Vagina (tissue), 2 donors: ENCODE data around the gene NFAT5. TPM values are rescaled to one million over a fixed set of nuclear protein-coding genes. Genes with fewer than 3 reads are reported as not detected.
"Not testable (repeated sequence)": the region's sequence is repeated elsewhere in the genome, so short reads cannot be mapped to it uniquely, and the experiment has no call there.

ENCODE experiments used
- DNase-seq, 2 donors: peaks; one replicate each; pipeline ENCODE4 v3.0.0-alpha.2; 2017; ENCODE audit errors: extremely low spot score in 2 of 2
- H3K27ac ChIP-seq: fragments of 200-600 bp; sonication (generic); one replicate; pipeline ENCODE4 v1.5.1; 2019
- H3K27me3 ChIP-seq: fragments of 200-600 bp; sonication (generic); one replicate; pipeline ENCODE4 v1.5.1; 2019
- H3K36me3 ChIP-seq, 2 donors: fragments of 200-600 bp; sonication (generic); one replicate each; pipeline ENCODE4 v1.5.1; 2017 to 2019
- H3K4me1 ChIP-seq: fragments of 200-600 bp; sonication (generic); one replicate; pipeline ENCODE4 v1.5.1; 2019
- H3K4me3 ChIP-seq, 2 donors: fragments of 200-600 bp; sonication (generic); 1 replicate in 1 of 2; 2 replicates in 1 of 2; pipeline ENCODE4 v1.5.1; 2016 to 2019
- H3K9me3 ChIP-seq: fragments of 200-600 bp; sonication (generic); one replicate; pipeline ENCODE4 v1.5.1; 2019
- POLR2A ChIP-seq, 2 donors: fragments of 450-650 bp; IDR thresholded peaks; one replicate each; pipeline ENCODE4 v1.6.1; 2017; ENCODE audit warnings: antibody characterized with exemption in 2 of 2, mild to moderate bottlenecking in 2 of 2, moderate library complexity in 2 of 2
- POLR2AphosphoS5 ChIP-seq, 2 donors: sonication (generic); formaldehyde crosslinking; IDR thresholded peaks; one replicate each; pipeline ENCODE4 v1.9.0; 2017; ENCODE audit warnings: antibody characterized with exemption in 2 of 2, mild to moderate bottlenecking in 2 of 2, low read depth in 1 of 2; ENCODE audit not compliant: insufficient read depth in 1 of 2
- intact Hi-C: fragments of 100-400 bp; cut with DNase I; formaldehyde crosslinking; loops from one replicate; pipeline ENCODE4 v1.15.1; 2023
- total RNA-seq: library from RNA; depleted of rRNA; stranded (reverse); fragments of >200 nt; gene quantifications from one replicate; pipeline ENCODE4 v1.2.3, GENCODE V29; 2016
- TF ChIP-seq, protein P1 (sequence below), 3 experiments: fragments of 450-650 bp in 2 of 3; fragments of 200-600 bp in 1 of 3; sonication (generic) in 1 of 3; IDR thresholded peaks; one replicate each; pipeline ENCODE4 v1.5.1; 2017 to 2019; ENCODE audit warnings: antibody characterized with exemption in 3 of 3, mild to moderate bottlenecking in 2 of 3, moderate library complexity in 2 of 3

Gene NFAT5
- total RNA-seq, 1 donor from 2014 or later, result 63.8 TPM

DNA sequence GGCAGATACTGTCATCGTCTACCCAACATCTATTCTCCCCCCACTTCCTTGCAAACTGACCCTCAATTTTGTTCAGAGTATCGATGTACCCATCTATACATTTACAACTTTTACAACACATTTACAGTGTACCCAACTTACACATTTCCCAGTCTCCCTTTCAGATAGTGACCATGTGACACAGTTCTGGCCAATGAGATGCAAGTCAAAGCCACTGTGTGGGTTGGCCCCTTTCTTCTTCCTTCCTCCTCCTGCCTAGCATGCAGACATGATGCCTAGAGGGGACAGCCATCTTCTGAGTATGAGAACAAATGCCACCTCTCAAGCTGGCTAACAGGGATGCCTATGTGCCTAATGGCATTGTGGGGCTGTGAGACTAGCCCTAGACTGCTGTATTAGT is 11.3 kb upstream of the NFAT5 start:
- intact Hi-C loops, result no loop called here
- H3K36me3 ChIP-seq, result no peaks in the 10 kb centered on the region
- H3K9me3 ChIP-seq, result no peaks in the 10 kb centered on the region
- no peak overlapping the region for H3K4me3 ChIP-seq
- no peak overlapping the region for H3K27ac ChIP-seq
- DNase-seq, result no peak
- H3K4me1 ChIP-seq, result no peaks in the 10 kb centered on the region
- no peaks in the 10 kb centered on the region for H3K27me3 ChIP-seq
- TF ChIP-seq POLR2A (IDR thresholded peaks at IDR 0.05) (no peak), POLR2AphosphoS5 (IDR thresholded peaks at IDR 0.05; ENCODE audit: insufficient read depth in 1 of 2, low read depth in 1 of 2) (no peak)
- TF ChIP-seq, protein P1, sequence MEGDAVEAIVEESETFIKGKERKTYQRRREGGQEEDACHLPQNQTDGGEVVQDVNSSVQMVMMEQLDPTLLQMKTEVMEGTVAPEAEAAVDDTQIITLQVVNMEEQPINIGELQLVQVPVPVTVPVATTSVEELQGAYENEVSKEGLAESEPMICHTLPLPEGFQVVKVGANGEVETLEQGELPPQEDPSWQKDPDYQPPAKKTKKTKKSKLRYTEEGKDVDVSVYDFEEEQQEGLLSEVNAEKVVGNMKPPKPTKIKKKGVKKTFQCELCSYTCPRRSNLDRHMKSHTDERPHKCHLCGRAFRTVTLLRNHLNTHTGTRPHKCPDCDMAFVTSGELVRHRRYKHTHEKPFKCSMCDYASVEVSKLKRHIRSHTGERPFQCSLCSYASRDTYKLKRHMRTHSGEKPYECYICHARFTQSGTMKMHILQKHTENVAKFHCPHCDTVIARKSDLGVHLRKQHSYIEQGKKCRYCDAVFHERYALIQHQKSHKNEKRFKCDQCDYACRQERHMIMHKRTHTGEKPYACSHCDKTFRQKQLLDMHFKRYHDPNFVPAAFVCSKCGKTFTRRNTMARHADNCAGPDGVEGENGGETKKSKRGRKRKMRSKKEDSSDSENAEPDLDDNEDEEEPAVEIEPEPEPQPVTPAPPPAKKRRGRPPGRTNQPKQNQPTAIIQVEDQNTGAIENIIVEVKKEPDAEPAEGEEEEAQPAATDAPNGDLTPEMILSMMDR (IDR thresholded peaks at IDR 0.05), result no peak

GRCh38 chr16:69555437-69555836 is 10.3 kb upstream of the NFAT5 start:
- Histone ChIP-seq H3K4me1 (no peaks in the 10 kb centered on the region), H3K27ac (no peak overlapping the region), H3K4me3 (no peak overlapping the region), H3K9me3 (no peaks in the 10 kb centered on the region), H3K27me3 (no peaks in the 10 kb centered on the region), H3K36me3 (no peaks in the 10 kb centered on the region)
- no peak for TF ChIP-seq POLR2A (IDR thresholded peaks at IDR 0.05)
- no peak for TF ChIP-seq POLR2AphosphoS5 (IDR thresholded peaks at IDR 0.05; ENCODE audit: insufficient read depth in 1 of 2, low read depth in 1 of 2)
- TF ChIP-seq, protein P1 (IDR thresholded peaks at IDR 0.05), result no peak
- DNase-seq, result no peak
- intact Hi-C loops, result no loop called here

DNA sequence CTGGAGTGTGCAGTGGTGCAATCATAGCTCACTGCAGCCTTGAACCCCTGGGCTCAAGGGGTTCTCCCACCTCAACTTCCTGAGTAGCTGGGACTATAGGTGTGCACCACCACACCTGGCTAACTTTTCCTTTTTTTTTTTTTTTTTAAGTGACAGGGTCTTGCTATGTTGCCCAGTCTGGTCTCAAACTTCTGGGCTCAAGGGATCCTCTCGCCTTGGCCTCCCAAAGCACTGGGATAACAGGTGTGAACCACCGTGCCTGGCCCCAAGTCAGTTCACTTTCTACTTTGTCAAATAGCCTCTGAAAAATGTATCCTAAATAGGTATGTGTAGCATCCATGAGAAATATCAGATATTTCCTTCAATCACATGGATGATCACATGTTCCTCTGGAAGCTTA is 9.9 kb upstream of the NFAT5 start:
- H3K36me3 ChIP-seq, result no peaks in the 10 kb centered on the region
- no peaks in the 10 kb centered on the region for H3K9me3 ChIP-seq
- no peak overlapping the region for H3K27ac ChIP-seq
- no peaks in the 10 kb centered on the region for H3K27me3 ChIP-seq
- intact Hi-C loops, result no loop called here
- DNase-seq, result no peak
- TF ChIP-seq, protein P1 (IDR thresholded peaks at IDR 0.05), result no peak
- no peak for TF ChIP-seq POLR2AphosphoS5 (IDR thresholded peaks at IDR 0.05; ENCODE audit: insufficient read depth in 1 of 2, low read depth in 1 of 2)
- no peak for TF ChIP-seq POLR2A (IDR thresholded peaks at IDR 0.05)
- no peaks in the 10 kb centered on the region for H3K4me1 ChIP-seq
- H3K4me3 ChIP-seq, result no peak overlapping the region

- Histone ChIP-seq H3K27ac (no peak overlapping the region), H3K36me3 (no peaks in the 10 kb centered on the region), H3K4me1 (peaks cover 1% of the 10 kb centered on the region), H3K9me3 (no peaks in the 10 kb centered on the region), H3K27me3 (no peaks in the 10 kb centered on the region), H3K4me3 (no peak overlapping the region)
- no peak for DNase-seq
- TF ChIP-seq, protein P1 (IDR thresholded peaks at IDR 0.05), result no peak
- TF ChIP-seq POLR2A (IDR thresholded peaks at IDR 0.05) (no peak), POLR2AphosphoS5 (IDR thresholded peaks at IDR 0.05; ENCODE audit: insufficient read depth in 1 of 2, low read depth in 1 of 2) (no peak)
- intact Hi-C loops, result no loop called here
These were observed 6.6 kb upstream of the NFAT5 start for GRCh38 chr16:69559164-69559563.

GRCh38 chr16:69561367-69561766 is 4.4 kb upstream of the NFAT5 start:
- H3K9me3 ChIP-seq, H3K36me3 ChIP-seq, H3K4me3 ChIP-seq, H3K27me3 ChIP-seq, H3K4me1 ChIP-seq, H3K27ac ChIP-seq, DNase-seq: not testable (repeated sequence)
- intact Hi-C loops, result loop anchor here (10.0 kb wide), 1 partner anchor 167 kb away; no protein-coding TSS in a partner anchor

- no peak for DNase-seq
- Histone ChIP-seq H3K27me3 (no peaks in the 10 kb centered on the region), H3K9me3 (no peaks in the 10 kb centered on the region), H3K4me3 (no peak overlapping the region), H3K4me1 (peaks cover 10% of the 10 kb centered on the region), H3K27ac (no peak overlapping the region), H3K36me3 (no peaks in the 10 kb centered on the region)
- intact Hi-C loops, result loop anchor here (10.0 kb wide), 1 partner anchor 167 kb away; no protein-coding TSS in a partner anchor
- no peak for TF ChIP-seq POLR2AphosphoS5 (IDR thresholded peaks at IDR 0.05; ENCODE audit: insufficient read depth in 1 of 2, low read depth in 1 of 2)
- TF ChIP-seq POLR2A (IDR thresholded peaks at IDR 0.05), result no peak
- TF ChIP-seq, protein P1 (IDR thresholded peaks at IDR 0.05), result no peak
These were observed 3.9 kb upstream of the NFAT5 start for GRCh38 chr16:69561901-69562300.
